MG63 (cell line): ENCODE measurements around the gene AHNAK. TPM values are rescaled to one million over a fixed set of nuclear protein-coding genes. Genes with fewer than 3 reads are reported as not detected.
A peak's percentile ranks its signal among the peaks of the same experiment; 100 is the strongest.
"Not testable (repeated sequence)": the region's sequence is repeated elsewhere in the genome, so short reads cannot be mapped to it uniquely, and the experiment has no call there.

ENCODE experiments used
- DNase-seq: peaks from one replicate; pipeline ENCODE4 v3.0.0-alpha.2; 2020
- H3K27me3 ChIP-seq: fragments of 250-450 bp; sonication (Bioruptor Pico); 2 replicates; pipeline ENCODE4 v1.5.1; 2020; ENCODE audit warnings: mild to moderate bottlenecking, moderate library complexity
- H3K36me3 ChIP-seq: fragments of 250-450 bp; sonication (Bioruptor Pico); 2 replicates; pipeline ENCODE4 v1.5.1; 2020; ENCODE audit warnings: mild to moderate bottlenecking, moderate library complexity
- H3K4me3 ChIP-seq: fragments of 250-450 bp; sonication (Bioruptor Pico); 2 replicates; pipeline ENCODE4 v1.5.1; 2020; ENCODE audit warnings: mild to moderate bottlenecking, moderate library complexity
- H3K9me3 ChIP-seq: fragments of 250-450 bp; sonication (Bioruptor Pico); 2 replicates; pipeline ENCODE4 v1.5.1; 2020; ENCODE audit warnings: mild to moderate bottlenecking, moderate library complexity
- total RNA-seq: library from RNA; depleted of rRNA; stranded (reverse); fragments of >200 nt; shearing (Covaris generic); gene quantifications from 2 replicates; pipeline ENCODE4 v1.2.3, GENCODE V29; 2014; ENCODE audit warnings: low replicate concordance

The AHNAK gene
- total RNA-seq, 1 experiment from 2014 or later, result 110 TPM

DNA sequence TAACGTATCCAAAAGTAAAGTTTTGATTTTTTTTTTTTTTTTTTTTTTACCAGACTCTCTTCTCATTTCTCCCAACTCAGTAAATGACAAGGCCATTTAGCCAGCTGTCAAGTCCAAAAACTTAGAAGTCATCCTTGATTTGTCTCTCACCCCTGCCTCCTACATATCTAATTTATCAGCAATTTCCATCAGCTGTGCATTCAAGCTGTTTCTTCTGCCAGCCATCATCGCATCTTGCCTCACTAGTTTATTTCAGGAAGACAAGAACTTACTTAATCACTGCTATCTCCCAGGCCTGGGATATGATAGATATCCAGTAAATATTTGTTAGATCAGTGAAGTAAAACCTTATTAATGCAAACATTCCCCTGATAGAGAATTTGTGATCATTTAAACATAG lies 80.2 kb downstream of the AHNAK start:
- Histone ChIP-seq H3K36me3 (no peaks in the 10 kb centered on the region), H3K9me3 (no peaks in the 10 kb centered on the region), H3K4me3 (no peak overlapping the region), H3K27me3 (no peaks in the 10 kb centered on the region)
- no peak for DNase-seq

DNA sequence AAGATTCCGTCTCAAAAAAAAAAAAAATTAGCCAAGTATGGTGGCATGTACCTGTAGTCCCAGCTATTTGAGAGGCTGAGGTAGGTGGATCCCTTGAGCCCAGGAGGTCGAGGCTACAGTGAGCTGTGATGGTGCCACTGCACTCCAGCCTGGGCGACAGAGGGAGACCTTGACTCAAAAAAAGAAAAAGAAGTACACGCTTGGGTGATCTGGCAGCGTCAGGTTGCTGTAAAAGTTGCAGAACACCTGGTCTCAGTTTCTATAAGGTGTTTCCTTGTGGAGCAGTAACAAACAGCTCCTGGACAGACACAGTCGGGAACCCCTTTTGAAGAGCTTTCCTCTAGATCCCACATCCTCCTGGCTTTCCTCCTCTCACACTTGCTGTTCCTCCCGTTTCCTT lies 82.0 kb downstream of the AHNAK start:
- Histone ChIP-seq H3K9me3 (no peaks in the 10 kb centered on the region), H3K27me3 (no peaks in the 10 kb centered on the region), H3K4me3 (no peak overlapping the region), H3K36me3 (no peaks in the 10 kb centered on the region)
- no peak for DNase-seq

DNA sequence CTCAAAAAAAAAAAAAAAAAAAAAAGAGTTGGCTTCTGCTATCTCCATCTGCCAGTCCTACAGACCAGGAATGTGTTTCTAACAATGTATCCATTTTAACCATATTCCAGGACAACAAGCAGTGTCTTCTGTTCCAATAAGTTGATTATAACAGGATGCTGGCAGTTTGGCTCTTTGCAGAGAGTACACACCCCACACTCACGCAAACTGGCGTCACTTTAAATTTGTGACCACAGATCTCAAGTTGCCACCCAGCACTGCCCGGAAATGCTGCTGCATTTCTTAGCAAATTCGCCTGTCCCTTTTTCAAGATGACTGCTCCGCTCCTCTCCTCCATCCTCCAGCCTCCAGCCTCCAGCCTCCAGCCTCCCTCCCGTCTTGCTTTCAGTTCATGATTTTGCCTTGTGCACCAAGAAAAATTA lies 83.5 kb downstream of the AHNAK start:
- H3K9me3 ChIP-seq, result no peaks in the 10 kb centered on the region
- DNase-seq, result no peak
- no peaks in the 10 kb centered on the region for H3K27me3 ChIP-seq
- no peak overlapping the region for H3K4me3 ChIP-seq
- no peaks in the 10 kb centered on the region for H3K36me3 ChIP-seq

DNA sequence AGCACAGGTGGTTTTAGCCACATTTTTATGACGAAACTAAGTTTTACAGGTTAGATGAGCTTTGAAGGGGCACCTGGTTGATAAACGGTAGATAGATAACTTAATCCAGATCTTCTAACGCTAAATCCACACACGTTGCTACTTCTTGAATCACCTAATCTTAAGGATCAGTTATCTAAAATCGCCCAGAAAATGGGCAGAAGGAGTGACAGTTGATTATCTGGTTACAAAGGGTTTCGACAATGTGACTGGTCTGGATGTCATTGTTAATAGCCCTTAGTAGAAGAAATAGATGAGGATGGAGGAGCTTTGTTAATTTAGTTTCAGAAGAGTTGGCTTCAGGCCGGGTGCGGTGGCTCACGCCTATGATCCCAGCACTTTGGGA lies 84.1 kb downstream of the AHNAK start:
- Histone ChIP-seq H3K36me3 (no peaks in the 10 kb centered on the region), H3K27me3 (no peaks in the 10 kb centered on the region), H3K9me3 (no peaks in the 10 kb centered on the region), H3K4me3 (no peak overlapping the region)
- no peak for DNase-seq

DNA sequence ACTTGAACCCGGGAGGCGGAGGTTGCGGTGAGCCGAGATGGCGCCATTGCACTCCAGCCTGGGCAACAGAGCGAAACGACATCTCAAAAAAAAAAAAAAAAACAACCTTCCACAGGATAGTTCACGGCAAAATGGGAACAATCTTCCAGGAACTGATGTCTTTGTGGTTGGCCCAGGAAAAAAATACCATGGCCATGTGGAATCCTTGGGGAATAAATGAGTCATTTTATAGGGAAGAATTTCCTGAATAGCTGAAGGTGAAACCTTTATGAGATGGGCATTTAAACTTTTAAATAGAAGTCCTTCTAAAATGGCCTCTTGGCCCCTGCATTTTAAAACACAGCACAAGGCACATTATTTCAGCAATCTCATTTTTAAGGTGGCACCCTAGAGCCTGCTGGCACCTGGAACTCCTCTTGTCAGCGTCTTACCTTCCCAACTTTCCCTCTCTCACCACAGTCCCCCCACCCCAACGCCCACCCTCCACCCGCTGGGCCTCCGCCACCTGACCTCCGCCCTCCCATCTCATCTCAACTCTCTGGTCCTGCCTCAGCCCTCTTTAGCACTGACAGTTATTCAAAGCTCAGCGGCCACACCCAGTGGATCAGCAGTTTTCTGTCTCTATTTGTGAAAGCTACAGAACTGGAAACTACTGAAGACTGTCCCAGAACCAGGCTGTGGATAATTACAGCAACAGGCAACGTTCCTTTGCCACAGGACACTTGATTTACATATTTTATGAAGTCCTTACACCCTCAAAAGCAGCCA lies 84.7 kb downstream of the AHNAK start:
- Histone ChIP-seq H3K27me3 (no peaks in the 10 kb centered on the region), H3K4me3 (no peak overlapping the region), H3K36me3 (no peaks in the 10 kb centered on the region), H3K9me3 (no peaks in the 10 kb centered on the region)
- DNase-seq, result no peak

- H3K4me3 ChIP-seq, result no peak overlapping the region
- H3K36me3 ChIP-seq, result no peaks in the 10 kb centered on the region
- DNase-seq, result no peak
- no peaks in the 10 kb centered on the region for H3K9me3 ChIP-seq
- H3K27me3 ChIP-seq, result no peaks in the 10 kb centered on the region
Observed at GRCh38 chr11:62459080-62459479, 87.5 kb downstream of the AHNAK start.

DNA sequence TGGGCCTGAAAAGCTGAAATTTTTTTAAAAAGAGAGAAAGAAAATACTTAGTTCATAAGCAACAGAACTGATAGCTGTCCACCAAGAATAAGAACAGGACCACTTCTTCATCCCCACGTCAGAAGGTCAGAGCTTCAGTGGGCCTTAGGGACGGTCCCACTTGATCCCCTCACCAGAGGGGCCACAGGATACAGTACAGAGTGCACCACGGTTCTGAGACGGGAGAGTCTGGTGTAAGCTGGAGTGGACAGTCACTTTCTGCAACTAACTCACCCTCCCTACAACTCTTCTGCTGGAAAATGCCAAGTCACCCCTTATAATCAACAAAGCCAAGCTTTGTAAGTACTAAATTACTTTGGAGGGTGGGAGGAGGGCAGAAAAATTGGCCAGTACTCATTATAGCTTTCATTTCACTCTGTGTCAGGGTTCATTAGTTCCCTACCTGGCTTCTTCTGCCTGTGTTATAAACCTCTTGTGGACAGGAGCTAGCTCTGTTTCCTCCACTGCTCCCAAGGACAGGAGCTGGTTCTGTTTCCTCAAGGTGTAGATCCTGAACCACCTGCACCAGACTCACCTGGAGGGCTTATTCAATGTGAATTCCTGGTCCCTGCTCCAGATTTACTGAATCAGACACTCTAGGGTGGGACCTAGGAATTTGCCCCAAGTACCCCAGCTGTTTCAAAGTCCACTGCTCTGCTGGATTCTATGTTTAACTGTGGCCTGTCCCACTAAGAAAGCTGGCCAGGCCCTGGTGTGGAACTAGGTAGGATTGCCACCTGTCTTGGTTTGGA lies 88.2 kb downstream of the AHNAK start:
- no peak for DNase-seq
- no peaks in the 10 kb centered on the region for H3K27me3 ChIP-seq
- H3K36me3 ChIP-seq, result no peaks in the 10 kb centered on the region

GRCh38 chr11:62457478-62457877 lies 89.1 kb downstream of the AHNAK start:
- H3K4me3 ChIP-seq, result no peak overlapping the region
- no peaks in the 10 kb centered on the region for H3K36me3 ChIP-seq
- DNase-seq, result no peak
- H3K9me3 ChIP-seq, result no peaks in the 10 kb centered on the region
- no peaks in the 10 kb centered on the region for H3K27me3 ChIP-seq

More for the DNA sequence above, 88.2 kb downstream of the AHNAK start:
- Histone ChIP-seq H3K9me3 (no peaks in the 10 kb centered on the region), H3K4me3 (no peak overlapping the region)

- H3K27me3 ChIP-seq, result no peaks in the 10 kb centered on the region
- DNase-seq, result no peak
- no peaks in the 10 kb centered on the region for H3K9me3 ChIP-seq
- no peak overlapping the region for H3K4me3 ChIP-seq
- no peaks in the 10 kb centered on the region for H3K36me3 ChIP-seq
Observed at GRCh38 chr11:62456630-62457029, 90.0 kb downstream of the AHNAK start.

GRCh38 chr11:62452839-62453468 lies 93.7 kb downstream of the AHNAK start:
- Histone ChIP-seq H3K27me3 (no peaks in the 10 kb centered on the region), H3K36me3 (no peaks in the 10 kb centered on the region), H3K9me3 (no peaks in the 10 kb centered on the region), H3K4me3 (no peak overlapping the region)
- DNase-seq, result no peak

GRCh38 chr11:62452261-62452660 lies 94.3 kb downstream of the AHNAK start:
- Histone ChIP-seq H3K9me3 (no peaks in the 10 kb centered on the region), H3K27me3 (no peaks in the 10 kb centered on the region), H3K4me3 (no peak overlapping the region), H3K36me3 (no peaks in the 10 kb centered on the region)
- no peak for DNase-seq

DNA sequence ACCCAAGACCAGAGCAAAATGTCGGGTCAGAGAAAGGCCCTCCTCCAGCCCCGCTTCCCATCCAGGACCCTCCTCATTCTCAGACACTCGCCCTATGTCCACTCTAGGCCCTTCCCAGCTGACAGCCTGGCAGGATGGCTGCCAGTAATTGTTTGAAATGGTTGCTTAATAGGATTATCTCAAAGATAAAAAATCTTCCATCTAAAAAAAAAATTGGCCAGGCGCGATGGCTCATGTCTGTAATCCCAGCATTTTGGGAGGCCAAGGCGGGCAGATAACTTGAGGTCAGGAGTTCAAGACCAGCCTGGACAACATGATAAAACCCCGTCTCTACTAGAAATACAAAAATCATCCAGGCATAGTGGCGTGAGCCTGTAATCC lies 95.4 kb downstream of the AHNAK start:
- Histone ChIP-seq H3K4me3 (no peak overlapping the region), H3K36me3 (no peaks in the 10 kb centered on the region), H3K9me3 (no peaks in the 10 kb centered on the region), H3K27me3 (no peaks in the 10 kb centered on the region)
- DNase-seq, result no peak

GRCh38 chr11:62450543-62451240 lies 95.9 kb downstream of the AHNAK start:
- no peak for DNase-seq
- Histone ChIP-seq H3K4me3 (no peak overlapping the region), H3K9me3 (no peaks in the 10 kb centered on the region), H3K27me3 (no peaks in the 10 kb centered on the region), H3K36me3 (no peaks in the 10 kb centered on the region)

- not testable (repeated sequence) for H3K4me3 ChIP-seq, H3K36me3 ChIP-seq, DNase-seq, H3K9me3 ChIP-seq, H3K27me3 ChIP-seq
Observed at GRCh38 chr11:62449912-62450311, 96.7 kb downstream of the AHNAK start.

DNA sequence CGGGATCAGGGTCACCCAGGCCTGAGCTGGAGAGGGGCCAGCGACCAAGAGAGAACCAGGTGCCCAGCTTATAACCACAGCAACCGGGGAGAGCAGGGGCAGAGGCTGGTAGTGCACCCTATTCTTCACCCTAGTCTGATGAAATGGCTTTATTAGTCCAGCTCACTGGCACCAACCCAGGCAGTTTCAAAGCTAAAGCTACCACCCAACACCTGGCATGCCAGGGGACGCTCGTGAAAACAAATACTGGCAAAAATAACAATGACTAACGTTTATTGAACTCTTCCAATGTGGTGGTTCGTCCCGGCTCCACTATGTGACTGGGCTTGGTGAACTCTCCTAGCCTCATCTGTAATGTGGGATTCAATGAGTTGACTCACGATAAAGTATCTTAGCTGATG lies 97.2 kb downstream of the AHNAK start:
- Histone ChIP-seq H3K36me3 (no peaks in the 10 kb centered on the region), H3K27me3 (no peaks in the 10 kb centered on the region), H3K9me3 (no peaks in the 10 kb centered on the region), H3K4me3 (no peak overlapping the region)
- peak; percentile 90 for DNase-seq

DNA sequence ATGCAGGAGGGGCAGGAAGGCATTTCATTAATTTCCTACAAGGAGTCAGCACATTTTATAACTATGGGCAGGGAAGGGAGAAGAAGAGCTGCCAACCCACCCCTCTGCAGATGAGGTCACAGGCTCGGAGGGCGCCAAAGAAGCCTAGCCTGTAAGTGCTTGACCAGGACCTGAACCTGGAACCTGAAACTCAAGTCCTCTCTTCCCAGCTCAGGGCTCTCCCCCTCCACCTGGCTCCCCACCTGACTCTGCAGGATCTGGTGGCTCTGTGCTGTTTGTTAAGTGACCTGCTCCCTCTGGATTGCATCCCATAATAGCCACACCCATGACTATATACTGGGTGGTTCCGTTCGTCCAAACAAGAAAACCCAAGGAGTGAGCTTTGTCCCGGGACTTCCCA lies 100.5 kb downstream of the AHNAK start:
- no peak overlapping the region for H3K4me3 ChIP-seq
- DNase-seq, result peak; percentile 66
- H3K36me3 ChIP-seq, result no peaks in the 10 kb centered on the region
- H3K9me3 ChIP-seq, result no peaks in the 10 kb centered on the region
- no peaks in the 10 kb centered on the region for H3K27me3 ChIP-seq

- Histone ChIP-seq H3K27me3 (no peaks in the 10 kb centered on the region), H3K4me3 (no peak overlapping the region), H3K36me3 (no peaks in the 10 kb centered on the region), H3K9me3 (no peaks in the 10 kb centered on the region)
- peak; percentile 81 for DNase-seq
Observed at GRCh38 chr11:62445314-62445740, 101.3 kb downstream of the AHNAK start.
